CD14-positive monocyte (primary cell): ENCODE data around the gene HDAC7. TPM values are rescaled to one million over a fixed set of nuclear protein-coding genes. Genes with fewer than 3 reads are reported as not detected.

Experiments used
- DNase-seq, 3 donors: peaks; one replicate each; pipeline ENCODE4 v3.0.0-alpha.2; 2011 to 2022
- H2AFZ ChIP-seq: 2 replicates; pipeline ENCODE4 v1.6.0; 2012; ENCODE audit warnings: mild to moderate bottlenecking, low read depth, low read length, inconsistent platforms; ENCODE audit not compliant: insufficient read depth, poor library complexity, severe bottlenecking
- H3K27ac ChIP-seq, 2 donors: 1 replicate in 1 of 2; 2 replicates in 1 of 2; pipeline ENCODE4 v1.5.1; 2012 to 2013; ENCODE audit warnings: low read length in 2 of 2, control low read depth in 1 of 2, inconsistent platforms in 1 of 2, low read depth in 1 of 2, mild to moderate bottlenecking in 1 of 2
- H3K27me3 ChIP-seq, 2 donors: one replicate each; pipeline versions ENCODE4 v1.6.0 to v1.6.1; 2011 to 2013; ENCODE audit warnings: low read length in 2 of 2; ENCODE audit not compliant: control insufficient read depth in 2 of 2, insufficient read depth in 2 of 2
- H3K36me3 ChIP-seq, 2 donors: replicated peaks in 1 of 2; 1 replicate in 1 of 2; 2 replicates in 1 of 2; pipeline versions ENCODE4 v1.5.1 to v1.6.1; 2012 to 2013; ENCODE audit warnings: low read length in 2 of 2, control low read depth in 1 of 2, inconsistent platforms in 1 of 2, mild to moderate bottlenecking in 1 of 2; ENCODE audit not compliant: insufficient read depth in 2 of 2, control insufficient read depth in 1 of 2
- H3K4me1 ChIP-seq, 2 donors: 1 replicate in 1 of 2; 2 replicates in 1 of 2; pipeline versions ENCODE4 v1.5.1 to v1.6.1; 2012 to 2013; ENCODE audit warnings: low read length in 2 of 2, control low read depth in 1 of 2, inconsistent platforms in 1 of 2, mild to moderate bottlenecking in 1 of 2, moderate library complexity in 1 of 2; ENCODE audit not compliant: insufficient read depth in 2 of 2, control insufficient read depth in 1 of 2
- H3K4me2 ChIP-seq: replicated peaks from 2 replicates; pipeline ENCODE3; 2012; ENCODE audit warnings: low read length, moderate library complexity, mild to moderate bottlenecking; ENCODE audit not compliant: poor library complexity, severe bottlenecking; ENCODE audit errors: extremely low read depth
- H3K4me3 ChIP-seq, 3 experiments: fragments of 200-600 bp in 1 of 3; sonication (generic) in 1 of 3; replicated peaks in 1 of 3; 1 replicate in 2 of 3; 2 replicates in 1 of 3; pipeline ENCODE4 v1.5.1; 2011 to 2013; ENCODE audit warnings: low read length in 3 of 3, mild to moderate bottlenecking in 3 of 3, control low read depth in 2 of 3, low read depth in 2 of 3, inconsistent platforms in 1 of 3, moderate library complexity in 1 of 3
- H3K79me2 ChIP-seq: 2 replicates; pipeline ENCODE4 v1.6.0; 2012; ENCODE audit warnings: mild to moderate bottlenecking, control low read depth, inconsistent platforms, low read length, moderate library complexity; ENCODE audit not compliant: insufficient read depth
- H3K9ac ChIP-seq: 2 replicates; pipeline ENCODE4 v1.6.0; 2017; ENCODE audit warnings: low read length, mild to moderate bottlenecking; ENCODE audit not compliant: insufficient read depth, poor library complexity, severe bottlenecking
- H3K9me3 ChIP-seq, 2 donors: replicated peaks in 1 of 2; 1 replicate in 1 of 2; 2 replicates in 1 of 2; pipeline versions ENCODE4 v1.5.1 to v1.6.1; 2012 to 2013; ENCODE audit warnings: low read length in 2 of 2, control low read depth in 1 of 2; ENCODE audit not compliant: control insufficient read depth in 1 of 2, insufficient read depth in 1 of 2
- H4K20me1 ChIP-seq: 2 replicates; pipeline ENCODE4 v1.6.0; 2012; ENCODE audit warnings: mild to moderate bottlenecking, low read length, control low read depth, moderate library complexity; ENCODE audit not compliant: insufficient read depth
- H3K27ac Mint-ChIP-seq, 7 donors: one replicate each; pipeline ENCODE4 v1.8.0; 2020; ENCODE audit warnings: mild to moderate bottlenecking in 7 of 7, mixed read lengths in 7 of 7, moderate library complexity in 6 of 7, inconsistent platforms in 2 of 7
- H3K27me3 Mint-ChIP-seq, 3 donors: one replicate each; pipeline ENCODE4 v1.8.0; 2021 to 2022; ENCODE audit warnings: low read depth in 3 of 3, mild to moderate bottlenecking in 3 of 3, mixed read lengths in 3 of 3, moderate library complexity in 3 of 3, inconsistent platforms in 1 of 3
- H3K36me3 Mint-ChIP-seq, 2 donors: one replicate each; pipeline ENCODE4 v1.8.0; 2020; ENCODE audit warnings: mixed read lengths in 2 of 2, inconsistent platforms in 1 of 2, mild to moderate bottlenecking in 1 of 2
- H3K4me1 Mint-ChIP-seq: one replicate; pipeline ENCODE4 v1.8.0; 2020; ENCODE audit warnings: mild to moderate bottlenecking, mixed read lengths
- H3K4me3 Mint-ChIP-seq, 2 donors: one replicate each; pipeline ENCODE4 v1.8.0; 2020; ENCODE audit warnings: mild to moderate bottlenecking in 2 of 2, mixed read lengths in 2 of 2, moderate library complexity in 1 of 2
- H3K9me3 Mint-ChIP-seq, 7 donors: one replicate each; pipeline ENCODE4 v1.8.0; 2020 to 2022; ENCODE audit warnings: mixed read lengths in 7 of 7, mild to moderate bottlenecking in 6 of 7, moderate library complexity in 6 of 7, inconsistent platforms in 2 of 7
- CTCF ChIP-seq: fragments of 200-600 bp; IDR thresholded peaks from one replicate; pipeline ENCODE4 v1.8.0; 2022; ENCODE audit warnings: antibody characterized with exemption, mild to moderate bottlenecking
- WGBS: methylation state at CpG from one replicate; pipeline ENCODE4 v1.1.5; 2013; ENCODE audit warnings: missing lambda C conversion rate; ENCODE audit not compliant: insufficient coverage; 5-methylcytosine and 5-hydroxymethylcytosine counted together
- intact Hi-C, 2 donors: fragments of 100-400 bp; cut with micrococcal nuclease; formaldehyde crosslinking; loops; one replicate each; pipeline versions ENCODE4 v1.15.0 to v1.15.1; 2023
- polyA plus RNA-seq, 3 donors: library from polyadenylated mRNA; depleted of rRNA in 1 of 3; unstranded in 2 of 3; stranded (reverse) in 1 of 3; fragments of 300-500 nt in 2 of 3; fragments of >200 nt in 1 of 3; fragmentation: Illumina TruSeq in 2 of 3; gene quantifications; 1 replicate in 2 of 3; 2 replicates in 1 of 3; pipeline ENCODE4 v1.2.3, GENCODE V29; 2012 to 2021

The HDAC7 gene
- polyA plus RNA-seq, 3 donors, result 5.9 to 79.2 (median 8.4) TPM

GRCh38 chr12:47852096-47852571 lies 32.4 kb upstream of the HDAC7 start:
- intact Hi-C loops, result no loop called here
- H3K9me3 Mint-ChIP-seq, result no peaks in the 10 kb centered on the region
- H3K27me3 ChIP-seq, result no peaks in the 10 kb centered on the region
- peaks cover 74 to 82% of the 10 kb centered on the region in 2 donors for H3K36me3 Mint-ChIP-seq
- no peak for DNase-seq
- H3K4me3 Mint-ChIP-seq, result peak overlapping the region in 1 of 2 donors; percentile 25
- H3K4me1 ChIP-seq, result no peaks in the 10 kb centered on the region
- no peaks in the 10 kb centered on the region for H3K4me1 Mint-ChIP-seq
- H4K20me1 ChIP-seq, result no peaks in the 10 kb centered on the region
- H2AFZ ChIP-seq, result no peak overlapping the region
- H3K79me2 ChIP-seq, result no peaks in the 10 kb centered on the region
- H3K9ac ChIP-seq, result no peak overlapping the region
- H3K27ac ChIP-seq, result no peak overlapping the region
- H3K9me3 ChIP-seq, result no peaks in the 10 kb centered on the region
- no peak overlapping the region for H3K4me3 ChIP-seq
- H3K27me3 Mint-ChIP-seq, result no peaks in the 10 kb centered on the region
- 100% methylated on average over 3 of the region's 10 CpGs for WGBS
- H3K36me3 ChIP-seq, result peaks cover 63 to 84% of the 10 kb centered on the region in 2 donors
- H3K4me2 ChIP-seq, result no peak overlapping the region
- no peak overlapping the region for H3K27ac Mint-ChIP-seq
- TF ChIP-seq CTCF, result no peak

GRCh38 chr12:47851303-47851952 lies 31.7 kb upstream of the HDAC7 start:
- no peak overlapping the region for H3K4me3 Mint-ChIP-seq
- intact Hi-C loops, result no loop called here
- WGBS, result 86% methylated on average over 3 of the region's 3 CpGs

More at GRCh38 chr12:47851303-47851952, 31.7 kb upstream of the HDAC7 start:
- H3K27ac ChIP-seq, result no peak overlapping the region
- no peaks in the 10 kb centered on the region for H3K9me3 ChIP-seq
- H2AFZ ChIP-seq, result no peak overlapping the region
- no peaks in the 10 kb centered on the region for H3K4me1 ChIP-seq
- H3K4me3 ChIP-seq, result no peak overlapping the region
- TF ChIP-seq CTCF, result no peak
- H3K9me3 Mint-ChIP-seq, result no peaks in the 10 kb centered on the region
- no peaks in the 10 kb centered on the region for H3K27me3 Mint-ChIP-seq
- no peak overlapping the region for H3K27ac Mint-ChIP-seq
- H3K36me3 Mint-ChIP-seq, result peaks cover 73 to 82% of the 10 kb centered on the region in 2 donors
- H4K20me1 ChIP-seq, result no peaks in the 10 kb centered on the region
- no peak for DNase-seq
- no peaks in the 10 kb centered on the region for H3K27me3 ChIP-seq
- H3K4me1 Mint-ChIP-seq, result no peaks in the 10 kb centered on the region
- H3K79me2 ChIP-seq, result no peaks in the 10 kb centered on the region
- peaks cover 63 to 84% of the 10 kb centered on the region in 2 donors for H3K36me3 ChIP-seq
- no peak overlapping the region for H3K4me2 ChIP-seq
- H3K9ac ChIP-seq, result no peak overlapping the region
